Common myeloid progenitor, CD34-positive (primary cell): Measurements from ENCODE around the gene ETS1.

Experiments
- CTCF ChIA-PET: fragments of 350-600 bp; sonication (Branson Sonifier 250); formaldehyde crosslinking; loops from one replicate; lab custom pipeline; 2021; ENCODE audit warnings: antibody characterized with exemption; lab: Charles Lee
- POLR2A ChIA-PET: fragments of 350-600 bp; sonication (Branson Sonifier 250); formaldehyde crosslinking; loops from one replicate; lab custom pipeline; 2021; ENCODE audit warnings: antibody characterized with exemption; lab: Charles Lee
- DNase-seq, 3 donors: peaks; one replicate each; pipeline versions ENCODE4 v3.0.0 to v3.0.0-alpha.2; 2013
- H3K27ac ChIP-seq, 2 experiments: 1 replicate in 1 of 2; 2 replicates in 1 of 2; pipeline ENCODE4 v1.7.0; 2013; ENCODE audit warnings: inconsistent platforms in 2 of 2, low read length in 2 of 2, mild to moderate bottlenecking in 2 of 2, low read depth in 1 of 2, moderate library complexity in 1 of 2; ENCODE audit not compliant: severe bottlenecking in 2 of 2, insufficient read depth in 1 of 2, poor library complexity in 1 of 2
- H3K27me3 ChIP-seq, 5 experiments: replicated peaks in 2 of 5; 1 replicate in 3 of 5; 2 replicates in 2 of 5; pipeline versions ENCODE4 v1.6.1 to v1.7.0; 2013; ENCODE audit warnings: low read length in 4 of 5, mild to moderate bottlenecking in 2 of 5, moderate library complexity in 2 of 5, inconsistent platforms in 1 of 5; ENCODE audit not compliant: insufficient read depth in 5 of 5, control insufficient read depth in 4 of 5
- H3K36me3 ChIP-seq, 4 experiments: 1 replicate in 2 of 4; 2 replicates in 2 of 4; pipeline versions ENCODE4 v1.6.1 to v1.7.0; 2013; ENCODE audit warnings: low read length in 3 of 4, control low read depth in 1 of 4, mild to moderate bottlenecking in 1 of 4; ENCODE audit not compliant: control insufficient read depth in 4 of 4, insufficient read depth in 4 of 4
- H3K4me1 ChIP-seq, 4 experiments: 1 replicate in 3 of 4; 2 replicates in 1 of 4; pipeline versions ENCODE4 v1.6.1 to v1.7.1; 2013; ENCODE audit warnings: low read length in 3 of 4, mild to moderate bottlenecking in 3 of 4, control low read depth in 1 of 4, inconsistent platforms in 1 of 4, moderate library complexity in 1 of 4; ENCODE audit not compliant: control insufficient read depth in 4 of 4, insufficient read depth in 4 of 4; ENCODE audit errors: control extremely low read depth in 1 of 4
- H3K4me3 ChIP-seq, 7 experiments: 1 replicate in 4 of 7; 2 replicates in 3 of 7; pipeline versions ENCODE4 v1.5.1 to v1.7.0; 2013; ENCODE audit warnings: mild to moderate bottlenecking in 7 of 7, low read length in 6 of 7, moderate library complexity in 6 of 7, inconsistent platforms in 2 of 7, low read depth in 2 of 7, control low read depth in 1 of 7; ENCODE audit not compliant: insufficient read depth in 4 of 7, control insufficient read depth in 1 of 7; ENCODE audit errors: extremely low read depth in 1 of 7
- H3K9me3 ChIP-seq, 5 experiments: 1 replicate in 4 of 5; 2 replicates in 1 of 5; pipeline versions ENCODE4 v1.6.1 to v1.7.1; 2013; ENCODE audit warnings: low read length in 4 of 5, mild to moderate bottlenecking in 2 of 5, inconsistent platforms in 1 of 5, low read depth in 1 of 5, moderate library complexity in 1 of 5; ENCODE audit not compliant: control insufficient read depth in 4 of 5, insufficient read depth in 2 of 5; ENCODE audit errors: control extremely low read depth in 1 of 5
- WGBS: methylation state at CpG from one replicate; pipeline ENCODE4 v1.1.5; 2013; ENCODE audit not compliant: insufficient coverage; 5-methylcytosine and 5-hydroxymethylcytosine counted together

Gene ETS1

GRCh38 chr11:128501008-128501407 is 86.3 kb downstream of the ETS1 start:
- DNase-seq, result no peak
- no peak overlapping the region for H3K27ac ChIP-seq
- H3K27me3 ChIP-seq, result no peaks in the 10 kb centered on the region
- H3K36me3 ChIP-seq, result peaks cover 0 to 7% (median 2%) of the 10 kb centered on the region in 4 experiments
- peaks cover 7 to 18% (median 9%) of the 10 kb centered on the region in 4 experiments for H3K4me1 ChIP-seq
- WGBS, result 100% methylated on average over 4 of the region's 4 CpGs
- ChIA-PET POLR2A (no interaction called here), CTCF (interaction anchor here (1.4 kb wide), 2 partner anchors 16 to 67 kb away, joined by 3 to 4 read pairs; no protein-coding TSS in a partner anchor)
- no peak overlapping the region for H3K4me3 ChIP-seq
- H3K9me3 ChIP-seq, result no peaks in the 10 kb centered on the region

DNA sequence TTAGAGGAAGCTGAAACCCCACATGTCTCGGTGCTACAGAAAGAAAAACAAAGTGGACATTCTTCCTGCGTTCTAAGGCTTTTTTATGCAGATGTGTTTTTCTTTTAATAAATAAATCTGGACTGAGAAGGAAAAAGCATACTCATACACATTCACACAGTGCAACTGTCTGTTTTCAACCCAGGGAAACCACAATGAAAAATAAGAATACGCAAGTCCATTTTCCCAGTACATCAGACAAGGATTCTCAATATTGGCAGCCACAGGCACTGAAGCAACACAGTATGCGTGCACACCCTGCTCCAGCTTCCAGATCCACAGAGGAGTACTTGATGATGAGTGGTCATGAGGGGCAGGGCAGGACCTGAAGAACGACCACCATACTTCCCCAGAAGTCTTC is 86.9 kb downstream of the ETS1 start:
- 100% methylated on average over 2 of the region's 5 CpGs for WGBS
- Histone ChIP-seq H3K9me3 (no peaks in the 10 kb centered on the region), H3K36me3 (peaks cover 0 to 7% (median 0%) of the 10 kb centered on the region in 4 experiments), H3K4me1 (peaks cover 7 to 18% (median 9%) of the 10 kb centered on the region in 4 experiments), H3K27me3 (no peaks in the 10 kb centered on the region), H3K27ac (no peak overlapping the region), H3K4me3 (no peak overlapping the region)
- DNase-seq, result no peak
- CTCF ChIA-PET, result interaction anchor here (1.4 kb wide), 1 partner anchor 17 kb away, joined by 3 read pairs; no protein-coding TSS in a partner anchor
- POLR2A ChIA-PET, result no interaction called here

GRCh38 chr11:128499613-128500253 is 87.6 kb downstream of the ETS1 start:
- H3K4me1 ChIP-seq, result peaks cover 7 to 18% (median 9%) of the 10 kb centered on the region in 4 experiments
- no peaks in the 10 kb centered on the region for H3K36me3 ChIP-seq
- no peaks in the 10 kb centered on the region for H3K9me3 ChIP-seq
- ChIA-PET POLR2A (no interaction called here), CTCF (no interaction called here)
- no peaks in the 10 kb centered on the region for H3K27me3 ChIP-seq
- WGBS, result 94% methylated on average over 10 of the region's 13 CpGs
- H3K27ac ChIP-seq, result no peak overlapping the region
- no peak overlapping the region for H3K4me3 ChIP-seq
- DNase-seq, result no peak

DNA sequence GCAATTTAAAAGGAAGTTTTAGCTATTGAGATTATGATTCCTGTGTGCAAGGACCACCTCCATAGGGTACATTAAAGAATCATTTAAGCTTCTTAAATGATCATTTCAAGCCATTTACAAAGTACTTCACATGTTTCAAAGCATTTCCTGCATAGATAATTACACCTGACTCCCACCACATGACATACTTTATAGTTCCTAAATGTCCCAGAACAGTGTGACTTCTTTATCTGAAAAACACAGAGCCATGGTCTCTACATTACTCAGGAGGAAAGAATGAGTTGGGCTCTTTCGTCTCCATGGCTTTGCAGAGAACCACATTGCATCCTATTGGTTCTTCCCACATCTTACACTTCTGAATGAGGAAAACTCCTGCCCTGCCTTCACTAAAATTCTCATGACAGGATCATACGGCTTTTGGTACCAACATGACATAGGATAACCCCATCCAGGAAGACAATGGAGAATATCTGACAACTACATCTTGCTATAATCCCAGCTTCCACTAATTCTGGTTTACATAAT is 88.6 kb downstream of the ETS1 start:
- Histone ChIP-seq H3K36me3 (no peaks in the 10 kb centered on the region), H3K27ac (no peak overlapping the region), H3K4me3 (no peak overlapping the region), H3K4me1 (peaks cover 7 to 16% (median 9%) of the 10 kb centered on the region in 4 experiments), H3K9me3 (no peaks in the 10 kb centered on the region), H3K27me3 (no peaks in the 10 kb centered on the region)
- WGBS, result 86% methylated on average over 1 of the region's 2 CpGs
- no peak for DNase-seq
- ChIA-PET CTCF (no interaction called here), POLR2A (no interaction called here)

- Histone ChIP-seq H3K27me3 (no peaks in the 10 kb centered on the region), H3K9me3 (no peaks in the 10 kb centered on the region), H3K4me3 (no peak overlapping the region), H3K27ac (no peak overlapping the region), H3K4me1 (peaks cover 7 to 19% (median 12%) of the 10 kb centered on the region in 4 experiments), H3K36me3 (no peaks in the 10 kb centered on the region)
- 64% methylated on average over 2 of the region's 3 CpGs for WGBS
- no peak for DNase-seq
- CTCF ChIA-PET, result interaction anchor here (1.3 to 1.5 kb wide), 3 partner anchors 8 to 20 kb away, joined by 3 to 6 read pairs (median 5); no protein-coding TSS in a partner anchor
- POLR2A ChIA-PET, result no interaction called here
Observed at GRCh38 chr11:128497776-128498095, 89.6 kb downstream of the ETS1 start.

- ChIA-PET CTCF (interaction anchor here (1.3 to 1.5 kb wide), 3 partner anchors 8 to 20 kb away, joined by 3 to 6 read pairs (median 5); no protein-coding TSS in a partner anchor), POLR2A (interaction anchor here (0.6 kb wide), 2 partner anchors 14 to 141 kb away, joined by 3 read pairs; no protein-coding TSS in a partner anchor)
- WGBS, result 91% methylated on average over 7 of the region's 7 CpGs
- Histone ChIP-seq H3K36me3 (no peaks in the 10 kb centered on the region), H3K4me1 (peaks cover 7 to 16% (median 11%) of the 10 kb centered on the region in 4 experiments), H3K9me3 (no peaks in the 10 kb centered on the region), H3K4me3 (no peak overlapping the region), H3K27ac (no peak overlapping the region), H3K27me3 (no peaks in the 10 kb centered on the region)
- DNase-seq, result no peak
Observed at GRCh38 chr11:128497061-128497775, 90.1 kb downstream of the ETS1 start.
